ENCODE results near the gene ANKS6. TPM values are rescaled to one million over a fixed set of nuclear protein-coding genes. Genes with fewer than 3 reads are reported as not detected.

ANKS6 gene
- total and polyA plus RNA-seq, 2 experiments from 2014 or later, result 25.5 to 40.3 TPM

- Histone ChIP-seq H3K27ac (no peak overlapping the region), H3K4me1 (ENCODE audit: low read depth) (no peaks in the 10 kb centered on the region), H3K36me3 (no peaks in the 10 kb centered on the region), H3K4me3 (no peak overlapping the region), H3K27me3 (no peaks in the 10 kb centered on the region), H3K9me3 (ENCODE audit: low read depth) (no peaks in the 10 kb centered on the region)
- TF ChIP-seq, protein P1, sequence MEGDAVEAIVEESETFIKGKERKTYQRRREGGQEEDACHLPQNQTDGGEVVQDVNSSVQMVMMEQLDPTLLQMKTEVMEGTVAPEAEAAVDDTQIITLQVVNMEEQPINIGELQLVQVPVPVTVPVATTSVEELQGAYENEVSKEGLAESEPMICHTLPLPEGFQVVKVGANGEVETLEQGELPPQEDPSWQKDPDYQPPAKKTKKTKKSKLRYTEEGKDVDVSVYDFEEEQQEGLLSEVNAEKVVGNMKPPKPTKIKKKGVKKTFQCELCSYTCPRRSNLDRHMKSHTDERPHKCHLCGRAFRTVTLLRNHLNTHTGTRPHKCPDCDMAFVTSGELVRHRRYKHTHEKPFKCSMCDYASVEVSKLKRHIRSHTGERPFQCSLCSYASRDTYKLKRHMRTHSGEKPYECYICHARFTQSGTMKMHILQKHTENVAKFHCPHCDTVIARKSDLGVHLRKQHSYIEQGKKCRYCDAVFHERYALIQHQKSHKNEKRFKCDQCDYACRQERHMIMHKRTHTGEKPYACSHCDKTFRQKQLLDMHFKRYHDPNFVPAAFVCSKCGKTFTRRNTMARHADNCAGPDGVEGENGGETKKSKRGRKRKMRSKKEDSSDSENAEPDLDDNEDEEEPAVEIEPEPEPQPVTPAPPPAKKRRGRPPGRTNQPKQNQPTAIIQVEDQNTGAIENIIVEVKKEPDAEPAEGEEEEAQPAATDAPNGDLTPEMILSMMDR (IDR thresholded peaks at IDR 0.05; ENCODE audit: low read depth, low read length), result no peak
- no peak for DNase-seq (ENCODE audit: low read depth in 1 of 2, low spot score in 1 of 2)
These were observed 27.4 kb upstream of the ANKS6 start for GRCh38 chr9:98823666-98824334.

DNA sequence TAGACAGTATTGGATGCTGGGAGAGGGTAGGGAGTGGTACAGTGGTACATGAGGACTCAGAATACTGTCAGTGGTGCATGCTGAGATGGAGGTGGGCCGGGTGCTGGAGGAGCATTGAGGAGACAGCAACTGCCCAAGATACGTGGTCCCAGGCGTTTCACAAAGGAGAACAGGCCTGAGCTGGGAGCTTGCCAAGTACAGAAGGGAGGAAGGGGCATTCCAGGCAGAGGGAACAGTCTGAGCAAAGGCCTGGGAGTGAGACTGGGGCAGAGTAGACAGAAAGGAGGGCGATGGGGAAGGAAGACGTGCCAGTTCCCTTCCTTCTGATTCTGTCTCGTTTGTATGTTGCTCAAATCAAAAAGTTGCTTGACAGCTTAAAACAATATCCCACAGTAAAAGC lies 26.3 kb upstream of the ANKS6 start:
- DNase-seq (ENCODE audit: low read depth in 1 of 2, low spot score in 1 of 2), result no peak
- no peak overlapping the region for H3K27ac ChIP-seq

GRCh38 chr9:98821831-98822230 lies 25.5 kb upstream of the ANKS6 start:
- DNase-seq (ENCODE audit: low read depth in 1 of 2, low spot score in 1 of 2), result no peak
- no peaks in the 10 kb centered on the region for H3K27me3 ChIP-seq
- no peaks in the 10 kb centered on the region for H3K9me3 ChIP-seq (ENCODE audit: low read depth)
- no peak overlapping the region for H3K27ac ChIP-seq
- no peaks in the 10 kb centered on the region for H3K36me3 ChIP-seq
- H3K4me1 ChIP-seq (ENCODE audit: low read depth), result no peaks in the 10 kb centered on the region
- TF ChIP-seq, protein P1 (IDR thresholded peaks at IDR 0.05; ENCODE audit: low read depth, low read length), result no peak
- H3K4me3 ChIP-seq, result no peak overlapping the region

More for the DNA sequence above, 26.3 kb upstream of the ANKS6 start:
- Histone ChIP-seq H3K27me3 (no peaks in the 10 kb centered on the region), H3K36me3 (no peaks in the 10 kb centered on the region), H3K4me3 (no peak overlapping the region), H3K4me1 (ENCODE audit: low read depth) (no peaks in the 10 kb centered on the region), H3K9me3 (ENCODE audit: low read depth) (no peaks in the 10 kb centered on the region)
- TF ChIP-seq, protein P1 (IDR thresholded peaks at IDR 0.05; ENCODE audit: low read depth, low read length), result no peak

GRCh38 chr9:98819231-98819630 lies 22.9 kb upstream of the ANKS6 start:
- Histone ChIP-seq H3K9me3 (ENCODE audit: low read depth) (no peaks in the 10 kb centered on the region), H3K27me3 (no peaks in the 10 kb centered on the region), H3K4me1 (ENCODE audit: low read depth) (no peaks in the 10 kb centered on the region), H3K4me3 (no peak overlapping the region), H3K27ac (no peak overlapping the region), H3K36me3 (no peaks in the 10 kb centered on the region)
- TF ChIP-seq, protein P1 (IDR thresholded peaks at IDR 0.05; ENCODE audit: low read depth, low read length), result no peak
- DNase-seq (ENCODE audit: low read depth in 1 of 2, low spot score in 1 of 2), result no peak

GRCh38 chr9:98818764-98819163 lies 22.4 kb upstream of the ANKS6 start:
- H3K27me3 ChIP-seq, result no peaks in the 10 kb centered on the region
- H3K4me1 ChIP-seq (ENCODE audit: low read depth), result no peaks in the 10 kb centered on the region
- no peaks in the 10 kb centered on the region for H3K36me3 ChIP-seq
- no peaks in the 10 kb centered on the region for H3K9me3 ChIP-seq (ENCODE audit: low read depth)
- TF ChIP-seq, protein P1 (IDR thresholded peaks at IDR 0.05; ENCODE audit: low read depth, low read length), result no peak
- H3K27ac ChIP-seq, result no peak overlapping the region
- no peak overlapping the region for H3K4me3 ChIP-seq
- no peak for DNase-seq (ENCODE audit: low read depth in 1 of 2, low spot score in 1 of 2)
